Dermis blood vessel endothelial cell (primary cell): ENCODE results near the gene CYB5R3. TPM values are rescaled to one million over a fixed set of nuclear protein-coding genes. Genes with fewer than 3 reads are reported as not detected.

Experiments used
- total RNA-seq: library from RNA; depleted of rRNA; stranded (reverse); fragments of >200 nt; gene quantifications from 2 replicates; pipeline ENCODE4 v1.2.3, GENCODE V29; 2014

The CYB5R3 gene
- total RNA-seq, 1 donor from 2014 or later: 139 TPM

Other genes starting within 250 kb of the CYB5R3 start
- gene NFAM1, start 217.0 kb downstream of the CYB5R3 start, total RNA-seq: not detected in 2 replicates
- 30.8 and 61.4 TPM in 2 replicates for gene RRP7A, start 129.6 kb downstream of the CYB5R3 start, total RNA-seq
- gene SERHL2, start 95.4 kb downstream of the CYB5R3 start, total RNA-seq: 3.0 and 3.1 TPM in 2 replicates
- gene POLDIP3, start 34.5 kb downstream of the CYB5R3 start, total RNA-seq: 27.9 and 43.3 TPM in 2 replicates
- gene ATP5MGL, start 8.8 kb downstream of the CYB5R3 start, total RNA-seq: 0.47 TPM in 1 of 2 replicates, not detected in the other
- gene A4GALT, start 71.5 kb upstream of the CYB5R3 start, total RNA-seq: 52.5 and 60.2 TPM in 2 replicates
- gene ARFGAP3, start 207.9 kb upstream of the CYB5R3 start, total RNA-seq: 67.5 and 74.2 TPM in 2 replicates